ENCODE results near the gene BAIAP2.

DNA sequence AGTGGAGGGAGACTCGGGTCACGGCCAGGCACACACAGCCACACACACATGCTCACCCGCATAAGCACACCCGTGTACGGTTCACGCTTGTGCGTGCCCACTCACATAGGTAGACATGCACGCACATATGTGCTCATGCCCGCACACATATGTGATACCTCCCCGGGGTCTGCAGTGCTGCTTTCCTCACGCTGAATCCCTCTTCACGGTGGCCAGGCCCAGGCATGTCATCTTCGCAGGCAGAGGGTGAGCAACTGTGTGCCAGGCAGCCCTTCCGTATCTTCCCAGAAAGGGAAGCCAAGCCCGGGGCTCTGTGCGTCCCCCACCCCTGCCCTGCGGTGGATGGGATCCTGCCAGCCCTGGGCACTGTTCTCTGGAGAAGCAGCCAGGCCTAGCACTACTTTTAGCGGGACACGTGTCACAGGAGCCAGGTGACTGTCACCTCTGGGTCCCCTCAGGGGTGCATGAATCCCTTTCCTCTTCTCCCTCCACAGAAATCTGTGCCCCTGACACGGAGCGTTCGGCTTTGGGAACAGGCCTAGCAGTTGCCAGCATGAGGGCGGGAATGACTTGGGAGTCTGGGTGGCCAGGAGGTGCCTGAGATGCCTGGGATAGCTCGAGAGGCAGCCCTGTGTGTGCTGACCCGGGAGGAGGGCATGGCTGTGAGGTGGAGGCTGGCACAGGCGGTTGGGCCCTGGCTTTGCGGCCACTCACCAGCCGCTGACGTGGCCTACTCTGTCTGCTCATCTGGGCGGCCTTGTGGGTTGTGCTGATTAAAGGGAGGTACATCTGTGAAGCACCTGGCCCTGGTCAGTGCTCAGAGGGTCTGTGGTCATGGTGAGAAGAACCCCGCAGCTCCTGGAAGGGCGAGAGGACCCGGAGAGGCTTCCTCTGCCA is 47.5 kb downstream of the BAIAP2 start:
- TF ChIP-seq POLR2AphosphoS5 (IDR thresholded peaks at IDR 0.05; ENCODE audit: borderline replicate concordance, low read depth, low read length) (no peak), EZH2 (IDR thresholded peaks at IDR 0.05) (no peak), FOXP2 (optimal IDR thresholded peaks at IDR 0.05; ENCODE audit: control extremely low read depth, extremely low read length, insufficient read depth) (no peak)
